GM12801 (cell line): ENCODE results near the gene FBXO34.

Experiments used
- TF ChIP-seq, protein P1 (sequence below): IDR thresholded peaks from one replicate; pipeline ENCODE4 v1.5.1; 2011; ENCODE audit warnings: control low read depth; ENCODE audit not compliant: insufficient read length; ENCODE audit errors: extremely low read depth

Gene FBXO34, protein sequence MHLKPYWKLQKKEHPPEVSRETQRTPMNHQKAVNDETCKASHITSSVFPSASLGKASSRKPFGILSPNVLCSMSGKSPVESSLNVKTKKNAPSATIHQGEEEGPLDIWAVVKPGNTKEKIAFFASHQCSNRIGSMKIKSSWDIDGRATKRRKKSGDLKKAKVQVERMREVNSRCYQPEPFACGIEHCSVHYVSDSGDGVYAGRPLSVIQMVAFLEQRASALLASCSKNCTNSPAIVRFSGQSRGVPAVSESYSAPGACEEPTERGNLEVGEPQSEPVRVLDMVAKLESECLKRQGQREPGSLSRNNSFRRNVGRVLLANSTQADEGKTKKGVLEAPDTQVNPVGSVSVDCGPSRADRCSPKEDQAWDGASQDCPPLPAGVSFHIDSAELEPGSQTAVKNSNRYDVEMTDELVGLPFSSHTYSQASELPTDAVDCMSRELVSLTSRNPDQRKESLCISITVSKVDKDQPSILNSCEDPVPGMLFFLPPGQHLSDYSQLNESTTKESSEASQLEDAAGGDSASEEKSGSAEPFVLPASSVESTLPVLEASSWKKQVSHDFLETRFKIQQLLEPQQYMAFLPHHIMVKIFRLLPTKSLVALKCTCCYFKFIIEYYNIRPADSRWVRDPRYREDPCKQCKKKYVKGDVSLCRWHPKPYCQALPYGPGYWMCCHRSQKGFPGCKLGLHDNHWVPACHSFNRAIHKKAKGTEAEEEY

DNA sequence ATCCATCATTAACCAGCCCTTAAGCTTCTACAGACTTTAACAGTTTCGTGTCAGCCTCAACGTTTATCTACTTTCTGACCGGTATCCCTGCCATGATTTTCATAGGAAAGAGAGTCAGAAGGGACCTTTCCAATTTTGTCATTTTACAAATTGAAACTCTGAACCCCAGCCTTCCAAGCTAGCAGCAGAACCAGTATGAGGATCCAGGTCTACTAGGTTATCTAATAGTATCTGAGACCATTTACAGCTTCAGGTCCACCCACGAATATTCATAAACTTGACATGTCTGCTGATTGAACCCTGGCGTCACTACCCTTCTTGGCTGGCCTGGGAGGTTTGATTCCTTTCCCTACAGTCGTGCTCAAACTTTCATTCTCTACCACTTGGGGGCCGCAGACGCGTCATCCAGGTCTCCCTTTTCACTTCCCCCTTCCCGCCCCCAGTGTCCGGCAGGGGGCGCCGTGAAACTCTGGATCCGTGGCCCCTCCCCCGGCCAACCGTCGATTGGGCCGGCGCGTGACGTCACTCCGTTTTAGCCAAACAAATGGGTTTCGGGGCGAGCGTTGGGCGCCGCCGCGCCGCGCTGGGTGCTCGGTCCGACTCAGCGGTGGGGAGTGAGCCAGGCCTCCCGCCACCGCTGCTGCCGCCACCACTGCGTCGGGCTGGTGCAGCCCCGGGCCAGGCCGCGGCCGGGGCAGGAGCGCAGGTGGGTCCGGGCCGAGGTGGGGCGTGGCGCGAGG is at the start of gene FBXO34:
Gene FBXO34, plus strand, starts transcription at position 590 of the 740 bp plus-strand sequence. CDS start 78,970 bp downstream, outside the sequence.
- TF ChIP-seq, protein P1, sequence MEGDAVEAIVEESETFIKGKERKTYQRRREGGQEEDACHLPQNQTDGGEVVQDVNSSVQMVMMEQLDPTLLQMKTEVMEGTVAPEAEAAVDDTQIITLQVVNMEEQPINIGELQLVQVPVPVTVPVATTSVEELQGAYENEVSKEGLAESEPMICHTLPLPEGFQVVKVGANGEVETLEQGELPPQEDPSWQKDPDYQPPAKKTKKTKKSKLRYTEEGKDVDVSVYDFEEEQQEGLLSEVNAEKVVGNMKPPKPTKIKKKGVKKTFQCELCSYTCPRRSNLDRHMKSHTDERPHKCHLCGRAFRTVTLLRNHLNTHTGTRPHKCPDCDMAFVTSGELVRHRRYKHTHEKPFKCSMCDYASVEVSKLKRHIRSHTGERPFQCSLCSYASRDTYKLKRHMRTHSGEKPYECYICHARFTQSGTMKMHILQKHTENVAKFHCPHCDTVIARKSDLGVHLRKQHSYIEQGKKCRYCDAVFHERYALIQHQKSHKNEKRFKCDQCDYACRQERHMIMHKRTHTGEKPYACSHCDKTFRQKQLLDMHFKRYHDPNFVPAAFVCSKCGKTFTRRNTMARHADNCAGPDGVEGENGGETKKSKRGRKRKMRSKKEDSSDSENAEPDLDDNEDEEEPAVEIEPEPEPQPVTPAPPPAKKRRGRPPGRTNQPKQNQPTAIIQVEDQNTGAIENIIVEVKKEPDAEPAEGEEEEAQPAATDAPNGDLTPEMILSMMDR: peak; percentile 26

DNA sequence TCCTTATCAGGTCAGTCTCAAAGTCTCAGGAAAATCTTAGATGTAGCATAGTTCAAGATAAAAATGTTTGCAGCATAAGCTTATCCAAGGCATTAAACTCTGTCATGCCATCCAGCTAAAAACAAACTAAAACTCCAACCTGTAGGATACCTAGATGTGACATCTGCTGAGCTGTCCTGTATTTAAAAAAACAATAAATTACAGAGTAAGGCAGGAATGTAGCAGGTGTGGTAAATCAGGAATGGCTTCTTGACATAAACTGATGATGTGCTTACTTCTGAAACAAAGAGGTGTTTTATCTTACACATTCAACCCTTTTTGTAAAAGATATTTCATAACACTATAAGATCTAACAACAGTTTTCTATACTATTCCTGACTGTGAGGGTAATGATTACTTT is 49.3 kb upstream of the FBXO34 start:
- TF ChIP-seq, protein P1: no peak

DNA sequence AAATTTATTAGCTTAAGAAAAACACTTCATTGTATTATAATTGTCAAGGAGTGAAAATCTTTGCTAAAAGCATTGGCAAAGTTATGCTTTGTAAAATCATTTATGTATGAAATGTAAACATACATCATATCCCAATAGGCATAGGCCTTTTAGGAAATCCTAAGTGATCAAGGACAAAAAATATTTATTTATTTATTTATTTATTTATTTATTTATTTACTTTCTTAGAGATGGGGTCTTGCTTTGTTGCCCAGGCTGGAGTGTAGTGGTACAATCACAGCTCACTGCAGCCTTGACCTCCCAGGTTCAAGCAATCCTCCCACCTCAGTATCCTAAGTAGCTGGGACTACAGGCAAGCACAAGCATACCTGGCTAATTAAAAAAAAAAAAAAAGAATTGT is 47.9 kb upstream of the FBXO34 start:
- TF ChIP-seq, protein P1: no peak

DNA sequence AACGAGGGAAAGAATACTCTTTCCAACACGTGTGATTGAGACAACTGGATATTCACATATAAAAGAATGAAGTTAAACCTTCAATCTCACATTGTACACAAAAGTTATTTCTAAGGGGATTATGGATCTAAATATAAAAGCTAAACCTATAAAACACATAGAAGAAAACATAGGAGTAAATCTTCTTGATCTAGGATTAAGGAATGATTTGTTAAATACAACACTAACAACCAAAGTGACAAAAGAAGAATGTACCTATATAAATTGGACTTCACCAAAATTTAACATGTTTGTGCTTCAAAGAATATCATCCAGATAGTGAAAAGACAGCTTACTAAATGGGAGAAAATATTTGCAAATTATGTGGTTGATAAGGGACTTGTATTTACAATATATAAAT is 43.0 kb upstream of the FBXO34 start:
- TF ChIP-seq, protein P1: no peak

DNA sequence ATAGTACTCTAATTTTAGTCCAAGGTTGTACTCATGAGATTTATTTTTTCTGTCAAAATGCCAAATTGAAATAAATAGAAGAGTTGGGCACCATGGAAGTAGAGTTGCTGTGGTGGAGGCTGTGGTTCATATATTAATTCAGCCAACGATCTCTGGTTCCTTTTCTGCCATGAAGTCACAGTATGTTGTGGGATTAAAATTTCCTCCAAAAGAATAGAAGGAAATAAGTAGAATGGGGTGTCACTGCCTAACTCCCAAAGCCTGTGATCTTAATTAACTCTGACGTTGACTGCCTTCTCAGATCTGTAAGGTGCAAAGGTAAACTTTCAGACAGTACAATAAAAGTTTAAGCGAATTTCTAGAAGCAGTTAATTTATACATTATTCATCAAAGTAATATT is 37.6 kb upstream of the FBXO34 start:
- TF ChIP-seq, protein P1: no peak

DNA sequence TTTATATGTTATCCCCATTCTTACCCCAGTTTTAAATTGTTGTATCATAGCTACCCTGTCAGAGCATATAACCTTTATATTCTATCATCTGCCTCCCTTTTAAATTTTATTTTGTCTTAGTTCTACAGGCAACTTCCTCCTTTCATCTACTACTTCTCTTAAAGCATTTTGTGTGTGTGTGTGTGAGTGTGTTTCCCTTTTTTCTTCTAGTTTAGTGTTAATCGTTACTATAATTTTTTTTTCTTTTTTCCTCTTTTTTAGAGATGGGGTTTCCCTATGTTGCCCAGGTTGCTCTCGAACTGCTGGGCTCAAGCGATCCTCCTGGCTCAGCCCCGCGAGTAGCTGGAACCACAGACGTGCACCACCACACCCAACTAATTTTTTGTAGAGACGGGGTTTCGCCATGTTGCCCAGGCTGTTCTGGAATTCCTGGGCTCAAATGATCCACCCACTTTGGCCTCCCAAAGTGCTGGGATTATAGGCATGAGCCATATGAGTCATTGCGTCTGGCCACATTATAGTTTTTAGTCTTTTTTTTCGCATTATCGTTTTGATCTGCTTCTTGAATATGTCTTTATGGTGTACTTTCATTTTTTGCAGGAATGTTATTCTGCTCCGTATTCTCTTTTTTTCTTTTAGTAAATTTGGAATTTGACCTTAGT is 33.1 kb upstream of the FBXO34 start:
- TF ChIP-seq, protein P1: no peak
